SK-N-MC (cell line): Measurements from ENCODE around the gene HDAC4.

Experiments
- EZH2 ChIP-seq: fragments of 200-600 bp; sonication (generic); IDR thresholded peaks from one replicate; pipeline ENCODE4 v1.6.1; 2017; ENCODE audit warnings: antibody characterized with exemption
- FOXP2 ChIP-seq: optimal IDR thresholded peaks from 2 replicates; pipeline ENCODE3; 2011; ENCODE audit warnings: mild to moderate bottlenecking, moderate library complexity; ENCODE audit not compliant: insufficient read depth; ENCODE audit errors: extremely low read length, control extremely low read depth
- POLR2AphosphoS5 ChIP-seq: IDR thresholded peaks from 2 replicates; pipeline ENCODE4 v1.6.1; 2012; ENCODE audit warnings: mild to moderate bottlenecking, low read depth, low read length, borderline replicate concordance

GRCh38 chr2:239296020-239296932, 104.5 kb downstream of the HDAC4 start:
- no peak for TF ChIP-seq POLR2AphosphoS5
- no peak for TF ChIP-seq EZH2
- no peak for TF ChIP-seq FOXP2
